MM.1S (cell line): ENCODE results near the gene NOS2.
"Not testable (repeated sequence)": the region's sequence is repeated elsewhere in the genome, so short reads cannot be mapped to it uniquely, and the experiment has no call there.

Experiments used
- DNase-seq: peaks from one replicate; pipeline ENCODE4 v3.0.0-alpha.2; 2015
- H2AFZ ChIP-seq: fragments of 300-600 bp; sonication (generic); 2 replicates; pipeline ENCODE4 v1.6.0; 2016; ENCODE audit warnings: antibody characterized with exemption, low read length
- H3F3A ChIP-seq: fragments of 300-600 bp; sonication (generic); 2 replicates; pipeline ENCODE4 v1.6.1; 2016; ENCODE audit warnings: mild to moderate bottlenecking, antibody characterized with exemption, low read length, moderate library complexity, mixed read lengths; ENCODE audit not compliant: insufficient read depth
- H3K27ac ChIP-seq: fragments of 300-600 bp; sonication (generic); 2 replicates; pipeline ENCODE4 v1.5.1; 2016; ENCODE audit warnings: mild to moderate bottlenecking, low read length
- H3K27me3 ChIP-seq: fragments of 300-600 bp; sonication (generic); replicated peaks from 2 replicates; pipeline ENCODE4 v1.6.0; 2016; ENCODE audit warnings: low read length; ENCODE audit not compliant: insufficient read depth
- H3K36me3 ChIP-seq: fragments of 300-600 bp; sonication (generic); replicated peaks from 2 replicates; pipeline ENCODE4 v1.6.1; 2016; ENCODE audit warnings: mild to moderate bottlenecking, low read length, mixed read lengths; ENCODE audit not compliant: insufficient read depth
- H3K4me1 ChIP-seq: fragments of 300-600 bp; sonication (generic); 2 replicates; pipeline ENCODE4 v1.6.1; 2016; ENCODE audit warnings: low read length, mixed read lengths
- H3K4me2 ChIP-seq: fragments of 300-600 bp; sonication (generic); 2 replicates; pipeline ENCODE4 v1.6.0; 2016; ENCODE audit warnings: low read depth, low read length
- H3K4me3 ChIP-seq: fragments of 300-600 bp; sonication (generic); 2 replicates; pipeline ENCODE4 v1.5.1; 2016; ENCODE audit warnings: low read length, mixed read lengths
- H3K79me2 ChIP-seq: fragments of 300-600 bp; sonication (generic); 2 replicates; pipeline ENCODE4 v1.6.1; 2016; ENCODE audit warnings: mixed run types, low read length, mixed read lengths
- H3K9ac ChIP-seq: fragments of 300-600 bp; sonication (generic); 2 replicates; pipeline ENCODE4 v1.6.1; 2016; ENCODE audit warnings: low read length, mixed read lengths
- H3K9me2 ChIP-seq: fragments of 300-600 bp; sonication (generic); replicated peaks from 2 replicates; pipeline ENCODE4 v1.6.1; 2016; ENCODE audit warnings: mild to moderate bottlenecking, low read length, mixed read lengths; ENCODE audit not compliant: insufficient read depth
- H3K9me3 ChIP-seq: fragments of 300-600 bp; sonication (generic); replicated peaks from 2 replicates; pipeline ENCODE4 v1.6.1; 2016; ENCODE audit warnings: mild to moderate bottlenecking, low read length, mixed read lengths; ENCODE audit not compliant: insufficient read depth
- H4K20me1 ChIP-seq: fragments of 300-600 bp; sonication (generic); 2 replicates; pipeline ENCODE4 v1.6.1; 2016; ENCODE audit warnings: mild to moderate bottlenecking, low read length, moderate library complexity, mixed read lengths; ENCODE audit not compliant: insufficient read depth
- CTCF ChIP-seq: fragments of 300-600 bp; sonication (generic); IDR thresholded peaks from 2 replicates; pipeline ENCODE4 v1.5.1; 2016; ENCODE audit warnings: antibody characterized with exemption, low read length, mixed read lengths
- EZH2 ChIP-seq: fragments of 300-600 bp; sonication (generic); optimal IDR thresholded peaks from 2 replicates; pipeline ENCODE3; 2017; ENCODE audit warnings: low read depth, mild to moderate bottlenecking, antibody characterized with exemption, low read length, mixed read lengths
- EZH2phosphoT487 ChIP-seq: fragments of 300-600 bp; sonication (generic); IDR thresholded peaks from 2 replicates; pipeline ENCODE4 v1.6.1; 2018; ENCODE audit warnings: antibody characterized with exemption, low read length

Gene NOS2

GRCh38 chr17:27838607-27839006, 38.3 kb upstream of the NOS2 start:
- not testable (repeated sequence) for H3K79me2 ChIP-seq, H3K27me3 ChIP-seq, H2AFZ ChIP-seq, H3K4me3 ChIP-seq, H3F3A ChIP-seq, H3K9me3 ChIP-seq, H3K4me2 ChIP-seq, H3K9ac ChIP-seq, H4K20me1 ChIP-seq, H3K36me3 ChIP-seq, DNase-seq, H3K27ac ChIP-seq, H3K9me2 ChIP-seq, H3K4me1 ChIP-seq

GRCh38 chr17:27837769-27838168, 37.4 kb upstream of the NOS2 start:
- not testable (repeated sequence) for DNase-seq, H3K4me2 ChIP-seq, H3K4me3 ChIP-seq, H3F3A ChIP-seq, H3K9me2 ChIP-seq, H3K9ac ChIP-seq, H3K9me3 ChIP-seq, H3K36me3 ChIP-seq, H4K20me1 ChIP-seq, H3K4me1 ChIP-seq, H2AFZ ChIP-seq, H3K27me3 ChIP-seq, H3K79me2 ChIP-seq, H3K27ac ChIP-seq

GRCh38 chr17:27836651-27837050, 36.3 kb upstream of the NOS2 start:
- H2AFZ ChIP-seq: no peak overlapping the region
- no peak overlapping the region for H3K4me3 ChIP-seq
- H3F3A ChIP-seq: no peaks in the 10 kb centered on the region
- no peak overlapping the region for H3K27ac ChIP-seq
- no peaks in the 10 kb centered on the region for H3K27me3 ChIP-seq
- H4K20me1 ChIP-seq: no peaks in the 10 kb centered on the region
- H3K4me1 ChIP-seq: no peaks in the 10 kb centered on the region
- TF ChIP-seq CTCF: no peak
- no peak for TF ChIP-seq EZH2phosphoT487
- no peak for TF ChIP-seq EZH2
- H3K79me2 ChIP-seq: no peaks in the 10 kb centered on the region
- H3K9me2 ChIP-seq: no peaks in the 10 kb centered on the region
- DNase-seq: no peak
- no peaks in the 10 kb centered on the region for H3K9me3 ChIP-seq
- H3K36me3 ChIP-seq: no peaks in the 10 kb centered on the region
- no peak overlapping the region for H3K9ac ChIP-seq
- no peak overlapping the region for H3K4me2 ChIP-seq

- Histone ChIP-seq H3K4me3 (no peak overlapping the region), H3K9ac (no peak overlapping the region), H4K20me1 (no peaks in the 10 kb centered on the region), H3K27me3 (no peaks in the 10 kb centered on the region), H2AFZ (no peak overlapping the region), H3K36me3 (no peaks in the 10 kb centered on the region), H3K9me2 (no peaks in the 10 kb centered on the region), H3K27ac (no peak overlapping the region), H3K9me3 (no peaks in the 10 kb centered on the region), H3K4me1 (no peaks in the 10 kb centered on the region), H3K79me2 (no peaks in the 10 kb centered on the region), H3K4me2 (no peak overlapping the region), H3F3A (no peaks in the 10 kb centered on the region)
- no peak for DNase-seq
- TF ChIP-seq EZH2 (no peak), EZH2phosphoT487 (no peak), CTCF (no peak)
Measured at GRCh38 chr17:27834571-27834970, 34.2 kb upstream of the NOS2 start.
